Measurements from ENCODE around the gene AMOTL1. TPM values are rescaled to one million over a fixed set of nuclear protein-coding genes. Genes with fewer than 3 reads are reported as not detected.

AMOTL1 gene
- total RNA-seq, 4 donors from 2014 or later, result 2.5 to 19.0 (median 7.2) TPM

DNA sequence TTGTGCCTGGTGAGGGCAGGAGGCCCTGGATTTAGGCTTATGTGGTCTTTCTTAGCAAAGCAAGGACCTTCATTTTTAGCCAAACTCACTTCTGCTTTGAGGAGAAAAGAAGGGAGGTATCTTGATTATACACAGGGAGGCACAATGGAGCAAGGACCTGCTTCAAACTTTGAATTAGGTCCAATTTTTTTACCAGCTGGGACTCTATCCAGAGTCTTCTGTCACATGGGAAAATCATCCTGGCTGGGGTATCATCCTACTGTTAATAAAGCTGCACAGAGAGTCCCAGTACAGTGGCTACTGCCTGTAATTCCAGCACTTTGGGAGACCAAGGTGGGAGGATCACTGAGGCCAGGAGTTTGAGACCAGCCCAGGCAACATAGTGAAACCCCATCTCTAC, 117.4 kb downstream of the AMOTL1 start:
- Histone ChIP-seq H3K9me3 (no peaks in the 10 kb centered on the region), H3K36me3 (no peaks in the 10 kb centered on the region), H3K27me3 (no peaks in the 10 kb centered on the region), H3K4me1 (no peaks in the 10 kb centered on the region), H3K27ac (no peak overlapping the region), H3K4me3 (no peak overlapping the region)
- DNase-seq, result no peak
- TF ChIP-seq, protein P1, sequence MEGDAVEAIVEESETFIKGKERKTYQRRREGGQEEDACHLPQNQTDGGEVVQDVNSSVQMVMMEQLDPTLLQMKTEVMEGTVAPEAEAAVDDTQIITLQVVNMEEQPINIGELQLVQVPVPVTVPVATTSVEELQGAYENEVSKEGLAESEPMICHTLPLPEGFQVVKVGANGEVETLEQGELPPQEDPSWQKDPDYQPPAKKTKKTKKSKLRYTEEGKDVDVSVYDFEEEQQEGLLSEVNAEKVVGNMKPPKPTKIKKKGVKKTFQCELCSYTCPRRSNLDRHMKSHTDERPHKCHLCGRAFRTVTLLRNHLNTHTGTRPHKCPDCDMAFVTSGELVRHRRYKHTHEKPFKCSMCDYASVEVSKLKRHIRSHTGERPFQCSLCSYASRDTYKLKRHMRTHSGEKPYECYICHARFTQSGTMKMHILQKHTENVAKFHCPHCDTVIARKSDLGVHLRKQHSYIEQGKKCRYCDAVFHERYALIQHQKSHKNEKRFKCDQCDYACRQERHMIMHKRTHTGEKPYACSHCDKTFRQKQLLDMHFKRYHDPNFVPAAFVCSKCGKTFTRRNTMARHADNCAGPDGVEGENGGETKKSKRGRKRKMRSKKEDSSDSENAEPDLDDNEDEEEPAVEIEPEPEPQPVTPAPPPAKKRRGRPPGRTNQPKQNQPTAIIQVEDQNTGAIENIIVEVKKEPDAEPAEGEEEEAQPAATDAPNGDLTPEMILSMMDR (IDR thresholded peaks at IDR 0.05), result no peak
- TF ChIP-seq POLR2A (IDR thresholded peaks at IDR 0.05), result no peak

- H3K36me3 ChIP-seq, result no peaks in the 10 kb centered on the region
- no peaks in the 10 kb centered on the region for H3K9me3 ChIP-seq
- no peak overlapping the region for H3K27ac ChIP-seq
- H3K27me3 ChIP-seq, result no peaks in the 10 kb centered on the region
- TF ChIP-seq, protein P1 (IDR thresholded peaks at IDR 0.05), result no peak
- no peak for TF ChIP-seq POLR2A (IDR thresholded peaks at IDR 0.05)
- H3K4me3 ChIP-seq, result no peak overlapping the region
- H3K4me1 ChIP-seq, result no peaks in the 10 kb centered on the region
- no peak for DNase-seq
These were observed 120.0 kb downstream of the AMOTL1 start for GRCh38 chr11:94888204-94888603.

DNA sequence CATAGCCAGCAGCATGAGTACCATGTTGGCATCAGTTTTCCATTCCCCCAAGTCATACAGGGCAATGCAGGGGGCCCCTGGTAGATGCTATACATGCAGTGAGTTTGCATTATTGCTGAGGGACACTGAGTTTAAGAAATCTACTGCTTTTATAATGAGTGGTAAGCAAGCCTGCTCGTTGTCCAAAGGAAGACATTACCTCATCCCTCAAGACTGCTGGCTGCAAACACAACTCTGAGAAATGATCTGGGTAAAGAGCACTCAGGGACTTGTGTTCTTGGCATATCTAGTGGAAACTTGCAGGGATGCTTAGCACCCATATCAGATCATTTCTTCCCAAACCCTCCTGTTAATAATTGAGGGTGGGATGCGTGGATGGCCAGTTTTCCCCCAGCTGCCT, 127.3 kb downstream of the AMOTL1 start:
- H3K4me3 ChIP-seq, result no peak overlapping the region
- no peaks in the 10 kb centered on the region for H3K4me1 ChIP-seq
- H3K9me3 ChIP-seq, result no peaks in the 10 kb centered on the region
- H3K27ac ChIP-seq, result no peak overlapping the region
- no peak for DNase-seq
- no peaks in the 10 kb centered on the region for H3K27me3 ChIP-seq
- no peak for TF ChIP-seq POLR2A (IDR thresholded peaks at IDR 0.05)
- TF ChIP-seq, protein P1 (IDR thresholded peaks at IDR 0.05), result no peak
- no peaks in the 10 kb centered on the region for H3K36me3 ChIP-seq

- DNase-seq, result no peak
- Histone ChIP-seq H3K27me3 (no peaks in the 10 kb centered on the region), H3K4me1 (no peaks in the 10 kb centered on the region), H3K4me3 (no peak overlapping the region), H3K27ac (no peak overlapping the region), H3K9me3 (no peaks in the 10 kb centered on the region), H3K36me3 (no peaks in the 10 kb centered on the region)
- no peak for TF ChIP-seq POLR2A (IDR thresholded peaks at IDR 0.05)
- TF ChIP-seq, protein P1 (IDR thresholded peaks at IDR 0.05), result no peak
These were observed 127.8 kb downstream of the AMOTL1 start for GRCh38 chr11:94895971-94896370.

DNA sequence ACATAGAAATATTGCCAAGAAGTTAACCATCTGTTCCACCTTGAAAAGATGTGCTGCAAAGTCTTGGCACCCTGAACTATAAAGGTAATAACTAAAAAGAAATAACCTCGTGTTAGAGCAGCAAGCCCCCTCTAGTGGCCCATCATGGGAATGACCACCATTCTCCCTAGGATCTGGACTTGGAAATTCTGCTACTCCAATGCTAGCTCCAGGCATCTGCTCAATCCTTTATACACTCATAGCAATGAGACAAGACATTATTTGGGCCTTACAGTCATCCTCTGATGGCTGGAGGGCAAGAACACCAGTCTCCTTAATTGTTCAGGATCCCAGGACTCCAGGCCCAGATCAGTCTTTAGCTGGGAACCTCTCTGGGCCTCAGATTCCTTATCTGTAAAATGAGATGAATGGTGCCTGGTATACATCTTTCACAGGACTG, 129.2 kb downstream of the AMOTL1 start:
- Histone ChIP-seq H3K4me3 (no peak overlapping the region), H3K4me1 (no peaks in the 10 kb centered on the region), H3K27me3 (no peaks in the 10 kb centered on the region), H3K36me3 (no peaks in the 10 kb centered on the region), H3K9me3 (no peaks in the 10 kb centered on the region), H3K27ac (no peak overlapping the region)
- DNase-seq, result peak in 1 of 3 donors; percentile 70
- TF ChIP-seq, protein P1 (IDR thresholded peaks at IDR 0.05), result peak; percentile 62 to 78 (median 70)
- TF ChIP-seq POLR2A (IDR thresholded peaks at IDR 0.05), result no peak

DNA sequence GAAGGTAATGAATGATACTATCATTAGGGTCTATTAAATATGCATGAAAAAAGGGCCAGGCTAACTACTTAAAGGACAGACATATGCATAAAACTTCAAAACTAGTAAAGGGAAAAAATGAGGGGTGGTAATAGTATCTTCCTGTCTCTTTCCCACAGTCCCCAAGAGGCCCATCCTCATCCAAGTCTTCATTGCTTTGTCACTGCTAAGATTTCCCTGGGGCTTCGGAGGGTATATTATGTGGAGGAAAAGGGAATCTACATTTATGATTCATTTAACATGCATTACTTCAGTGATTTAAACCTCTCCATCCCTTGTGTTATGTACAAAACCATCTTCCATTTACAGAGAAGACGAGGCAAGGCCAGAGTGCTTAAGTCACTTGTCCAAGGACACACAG, 139.1 kb downstream of the AMOTL1 start:
- no peaks in the 10 kb centered on the region for H3K4me1 ChIP-seq
- TF ChIP-seq, protein P1 (IDR thresholded peaks at IDR 0.05), result no peak
- no peak for TF ChIP-seq POLR2A (IDR thresholded peaks at IDR 0.05)
- H3K27me3 ChIP-seq, result no peaks in the 10 kb centered on the region
- DNase-seq, result no peak
- H3K4me3 ChIP-seq, result no peak overlapping the region
- no peaks in the 10 kb centered on the region for H3K36me3 ChIP-seq
- no peaks in the 10 kb centered on the region for H3K9me3 ChIP-seq
- no peak overlapping the region for H3K27ac ChIP-seq
